ENCODE data around the gene KDM5A.

- TF ChIP-seq CTCF (conservative IDR thresholded peaks at IDR 0.05; ENCODE audit: low read length) (no peak), EZH2phosphoT487 (IDR thresholded peaks at IDR 0.05; ENCODE audit: borderline replicate concordance, low read depth, low read length) (no peak)
Observed at GRCh38 chr12:233615-233968, 155.5 kb downstream of the KDM5A start.
